Measurements from ENCODE around the gene KIF2B.

Gene KIF2B, protein sequence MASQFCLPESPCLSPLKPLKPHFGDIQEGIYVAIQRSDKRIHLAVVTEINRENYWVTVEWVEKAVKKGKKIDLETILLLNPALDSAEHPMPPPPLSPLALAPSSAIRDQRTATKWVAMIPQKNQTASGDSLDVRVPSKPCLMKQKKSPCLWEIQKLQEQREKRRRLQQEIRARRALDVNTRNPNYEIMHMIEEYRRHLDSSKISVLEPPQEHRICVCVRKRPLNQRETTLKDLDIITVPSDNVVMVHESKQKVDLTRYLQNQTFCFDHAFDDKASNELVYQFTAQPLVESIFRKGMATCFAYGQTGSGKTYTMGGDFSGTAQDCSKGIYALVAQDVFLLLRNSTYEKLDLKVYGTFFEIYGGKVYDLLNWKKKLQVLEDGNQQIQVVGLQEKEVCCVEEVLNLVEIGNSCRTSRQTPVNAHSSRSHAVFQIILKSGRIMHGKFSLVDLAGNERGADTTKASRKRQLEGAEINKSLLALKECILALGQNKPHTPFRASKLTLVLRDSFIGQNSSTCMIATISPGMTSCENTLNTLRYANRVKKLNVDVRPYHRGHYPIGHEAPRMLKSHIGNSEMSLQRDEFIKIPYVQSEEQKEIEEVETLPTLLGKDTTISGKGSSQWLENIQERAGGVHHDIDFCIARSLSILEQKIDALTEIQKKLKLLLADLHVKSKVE

DNA sequence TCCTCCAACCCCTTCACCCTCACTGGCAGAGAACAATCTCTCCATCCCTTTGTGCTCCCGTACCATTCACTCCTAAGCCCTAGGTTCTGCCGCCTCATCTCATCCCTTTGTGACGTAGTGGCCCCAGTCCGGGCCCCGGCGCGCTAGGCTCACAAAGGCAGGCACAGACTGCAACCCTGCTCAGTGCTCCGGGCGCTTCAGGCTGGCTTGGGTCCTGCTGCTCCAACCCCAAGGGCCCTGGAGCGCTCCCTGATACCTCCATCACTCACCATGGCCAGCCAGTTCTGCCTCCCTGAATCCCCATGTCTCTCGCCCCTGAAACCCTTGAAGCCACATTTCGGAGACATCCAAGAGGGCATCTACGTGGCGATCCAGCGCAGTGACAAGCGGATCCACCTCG, at the start of gene KIF2B:
Gene KIF2B, plus strand, starts transcription at position 164 of the 400 bp plus-strand sequence. Its CDS starts 107 bp downstream, at position 271.
- no peak for DNase-seq
- TF ChIP-seq POLR2A (IDR thresholded peaks at IDR 0.05; ENCODE audit: low read length) (no peak), GATA1 (IDR thresholded peaks at IDR 0.05; ENCODE audit: low read depth, low read length) (no peak)

DNA sequence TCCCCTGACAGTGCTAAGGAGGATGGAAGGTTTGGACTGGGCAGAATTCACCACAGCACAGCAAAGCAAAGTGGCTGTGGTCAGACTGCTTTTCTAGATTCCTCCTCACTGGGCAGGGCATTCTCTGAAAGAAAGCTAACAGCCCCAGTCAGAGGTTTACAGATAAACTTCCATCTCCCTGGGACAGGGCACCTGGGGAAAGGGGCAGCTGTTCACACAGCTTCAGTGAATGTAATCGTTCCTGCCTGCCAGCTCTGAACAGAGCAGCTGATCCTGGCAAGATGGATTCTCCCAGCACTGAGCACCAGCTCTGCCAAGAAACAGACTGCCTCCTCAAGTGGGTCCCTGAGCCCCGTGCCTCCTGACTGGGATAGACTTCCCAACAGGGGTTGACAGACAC, 42.4 kb upstream of the KIF2B start:
- TF ChIP-seq GATA1 (IDR thresholded peaks at IDR 0.05; ENCODE audit: low read depth, low read length) (no peak), POLR2A (IDR thresholded peaks at IDR 0.05; ENCODE audit: low read length) (no peak)
- DNase-seq: no peak

DNA sequence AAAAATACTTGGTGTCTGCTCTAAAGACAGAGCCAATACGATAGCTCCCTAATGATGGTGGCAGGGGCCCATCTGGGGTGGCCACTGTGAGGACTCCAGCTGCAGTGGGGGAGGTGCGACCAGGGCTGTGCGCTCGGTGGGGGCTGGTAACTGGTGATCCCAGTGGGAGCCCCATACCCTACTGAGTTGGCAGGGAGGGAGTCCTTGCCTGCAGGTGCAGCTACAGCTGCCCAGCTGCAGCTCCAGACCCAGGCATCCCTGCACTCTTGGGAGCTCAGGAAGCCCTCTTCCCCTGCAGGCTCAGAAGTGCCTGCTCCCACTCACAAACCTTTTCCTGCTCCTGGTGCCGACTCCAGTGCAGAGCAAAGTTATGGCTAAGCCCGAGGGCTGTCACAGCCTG, 31.2 kb upstream of the KIF2B start:
- TF ChIP-seq POLR2A (IDR thresholded peaks at IDR 0.05; ENCODE audit: low read length) (no peak), GATA1 (IDR thresholded peaks at IDR 0.05; ENCODE audit: low read depth, low read length) (no peak)
- DNase-seq: no peak

DNA sequence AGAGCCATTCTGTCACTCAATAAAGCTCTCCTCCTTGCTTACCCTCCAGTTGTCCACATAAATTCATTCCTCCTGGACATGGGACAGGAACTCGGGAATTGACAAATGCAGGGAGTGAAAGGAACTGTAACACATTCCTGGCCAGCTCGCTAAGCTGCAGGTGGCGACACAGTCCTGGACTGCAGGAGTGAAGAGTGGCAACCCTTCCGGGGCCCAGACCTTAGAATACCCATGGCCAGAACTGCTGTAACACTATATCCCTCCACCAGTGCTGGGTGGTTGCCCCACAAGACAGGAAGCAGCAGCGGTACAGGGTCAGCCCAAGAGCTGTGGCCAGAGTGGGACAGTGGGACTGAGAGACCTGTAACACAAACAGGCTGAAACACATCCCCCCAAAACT, 30.3 kb upstream of the KIF2B start:
- no peak for TF ChIP-seq GATA1 (IDR thresholded peaks at IDR 0.05; ENCODE audit: low read depth, low read length)
- TF ChIP-seq POLR2A (IDR thresholded peaks at IDR 0.05; ENCODE audit: low read length): no peak
- no peak for DNase-seq

DNA sequence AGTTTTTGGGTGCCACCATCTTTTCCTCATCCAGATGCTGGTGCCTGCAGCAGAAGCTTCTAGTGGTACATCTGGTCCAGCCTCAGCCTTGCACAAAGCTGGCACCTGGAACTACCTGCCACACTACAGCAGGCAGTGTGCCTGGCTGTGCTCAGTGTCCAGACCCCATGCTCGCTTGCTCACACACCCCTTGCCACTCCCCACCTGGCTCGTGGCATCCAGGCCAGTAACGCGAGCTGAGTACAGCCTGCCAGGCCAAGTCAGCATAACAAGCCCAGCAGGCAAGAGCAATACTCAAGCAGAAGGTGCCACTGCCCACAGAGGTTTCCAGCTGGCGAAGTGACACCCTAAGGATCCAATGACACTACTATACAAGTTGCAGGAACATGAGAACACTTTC, 29.7 kb upstream of the KIF2B start:
- no peak for TF ChIP-seq GATA1 (IDR thresholded peaks at IDR 0.05; ENCODE audit: low read depth, low read length)
- no peak for TF ChIP-seq POLR2A (IDR thresholded peaks at IDR 0.05; ENCODE audit: low read length)
- DNase-seq: no peak

DNA sequence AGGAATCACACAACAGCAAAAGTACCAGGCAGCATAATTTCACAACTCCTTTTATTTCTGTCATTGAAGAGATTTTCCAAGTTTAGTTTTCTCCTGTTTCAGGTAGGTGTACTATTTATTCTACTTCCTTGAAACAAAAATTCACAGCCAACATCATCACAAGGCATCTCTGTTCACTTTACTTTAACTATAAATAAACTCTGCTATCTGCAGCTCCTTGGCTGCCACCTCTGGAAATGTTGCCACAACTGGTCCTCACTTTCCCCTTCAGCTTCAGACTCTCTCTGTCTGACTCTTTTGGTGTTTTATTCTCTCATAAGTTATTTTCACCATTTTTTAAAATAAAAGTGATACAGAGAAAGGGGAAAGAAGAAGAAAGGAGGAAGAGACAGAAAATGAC, 27.9 kb upstream of the KIF2B start:
- DNase-seq: no peak
- TF ChIP-seq GATA1 (IDR thresholded peaks at IDR 0.05; ENCODE audit: low read depth, low read length): no peak
- no peak for TF ChIP-seq POLR2A (IDR thresholded peaks at IDR 0.05; ENCODE audit: low read length)

DNA sequence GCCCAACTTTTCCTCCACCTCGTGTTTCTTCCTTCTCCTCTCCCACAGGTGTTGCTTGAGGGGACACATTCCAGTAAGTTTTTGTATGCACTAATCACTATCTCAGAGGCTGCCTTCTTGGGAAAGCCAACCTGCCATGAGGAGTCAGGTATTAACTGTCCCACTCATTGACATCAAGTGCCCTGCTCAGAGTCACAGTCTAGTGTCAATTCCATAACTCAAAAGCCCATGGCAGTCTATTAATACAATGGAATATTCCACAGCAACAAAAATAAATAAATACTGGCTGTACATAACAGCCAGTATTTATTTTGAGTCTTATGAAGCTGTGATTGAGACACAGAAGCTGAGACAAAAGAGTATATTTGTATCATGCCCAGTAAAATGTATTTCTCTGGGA, 26.1 kb upstream of the KIF2B start:
- no peak for TF ChIP-seq GATA1 (IDR thresholded peaks at IDR 0.05; ENCODE audit: low read depth, low read length)
- no peak for TF ChIP-seq POLR2A (IDR thresholded peaks at IDR 0.05; ENCODE audit: low read length)
- DNase-seq: no peak

DNA sequence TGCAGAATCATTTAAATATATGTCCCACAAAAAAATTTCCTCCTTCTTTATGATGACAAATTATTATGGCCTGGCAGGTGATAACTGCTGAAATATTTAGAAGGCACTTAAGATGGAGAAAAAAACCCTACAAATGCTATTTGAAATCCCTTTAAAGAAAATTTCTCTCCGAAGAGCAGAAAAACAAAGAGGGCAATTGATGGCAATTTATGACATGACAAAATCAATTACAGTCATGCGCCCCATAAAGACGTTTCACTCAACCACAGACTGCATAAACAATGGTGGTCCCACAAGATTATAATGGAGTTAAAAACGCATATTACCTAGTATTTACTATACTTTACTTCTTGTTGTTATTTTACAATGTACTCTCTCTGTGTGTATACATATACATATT, 25.2 kb upstream of the KIF2B start:
- TF ChIP-seq POLR2A (IDR thresholded peaks at IDR 0.05; ENCODE audit: low read length): no peak
- TF ChIP-seq GATA1 (IDR thresholded peaks at IDR 0.05; ENCODE audit: low read depth, low read length): no peak
- no peak for DNase-seq

DNA sequence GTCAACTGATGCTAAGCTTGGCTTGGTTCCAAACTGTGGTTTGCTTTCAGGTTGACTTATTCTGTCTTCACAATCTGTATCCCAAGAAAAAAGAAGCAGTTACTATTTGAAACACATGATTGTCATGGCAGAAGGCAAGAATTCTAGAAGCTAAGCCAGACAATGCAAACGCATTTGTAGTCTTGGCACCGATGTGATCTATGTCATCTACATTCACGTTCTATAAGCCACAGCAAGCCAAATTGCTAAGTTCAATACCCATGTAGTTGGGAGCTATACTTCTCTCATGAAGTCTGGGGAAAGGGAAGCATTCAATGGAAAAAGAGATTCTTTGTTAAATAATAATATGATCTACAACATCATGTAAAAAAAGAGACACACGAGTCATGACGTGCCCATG, 18.3 kb upstream of the KIF2B start:
- TF ChIP-seq GATA1 (IDR thresholded peaks at IDR 0.05; ENCODE audit: low read depth, low read length) (no peak), POLR2A (IDR thresholded peaks at IDR 0.05; ENCODE audit: low read length) (no peak)
- DNase-seq: no peak

DNA sequence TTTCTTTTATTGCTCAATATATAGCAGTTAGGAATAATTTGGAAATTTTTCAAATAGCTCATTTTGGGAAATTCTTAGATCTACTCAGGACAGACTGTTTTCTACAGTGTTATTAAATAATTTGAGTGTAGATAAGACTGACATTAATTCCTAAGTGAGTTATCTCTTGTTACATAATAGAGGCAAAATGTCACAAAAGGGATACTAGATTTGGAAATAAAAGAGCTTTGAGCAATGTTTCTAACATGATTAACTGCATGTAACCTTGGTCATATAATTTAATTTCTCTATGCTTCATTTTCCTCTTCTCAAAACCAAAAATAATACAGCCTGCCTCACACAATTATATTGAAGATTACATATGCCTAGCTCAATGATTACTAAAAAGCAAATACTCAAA, 16.3 kb upstream of the KIF2B start:
- no peak for DNase-seq
- TF ChIP-seq GATA1 (IDR thresholded peaks at IDR 0.05; ENCODE audit: low read depth, low read length): no peak

DNA sequence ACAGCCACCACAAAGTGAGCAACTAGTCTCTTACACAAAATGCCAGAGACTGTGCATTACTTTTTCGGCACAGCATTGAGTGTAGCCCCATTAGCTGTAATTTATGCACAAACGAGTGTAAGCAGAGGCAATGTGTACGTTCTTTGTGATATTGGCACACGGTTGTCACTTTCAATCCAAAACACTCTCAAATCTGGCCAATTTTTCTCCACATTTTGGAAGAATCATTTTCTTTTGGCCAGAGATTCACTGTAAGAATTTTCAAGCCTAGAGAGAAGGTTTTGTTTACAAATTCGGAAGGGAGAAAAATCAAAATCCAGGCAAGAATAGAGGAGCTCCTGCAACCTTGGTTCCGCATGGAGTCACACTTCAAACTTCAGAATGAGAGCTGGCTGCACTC, 15.4 kb upstream of the KIF2B start:
- no peak for TF ChIP-seq GATA1 (IDR thresholded peaks at IDR 0.05; ENCODE audit: low read depth, low read length)

DNA sequence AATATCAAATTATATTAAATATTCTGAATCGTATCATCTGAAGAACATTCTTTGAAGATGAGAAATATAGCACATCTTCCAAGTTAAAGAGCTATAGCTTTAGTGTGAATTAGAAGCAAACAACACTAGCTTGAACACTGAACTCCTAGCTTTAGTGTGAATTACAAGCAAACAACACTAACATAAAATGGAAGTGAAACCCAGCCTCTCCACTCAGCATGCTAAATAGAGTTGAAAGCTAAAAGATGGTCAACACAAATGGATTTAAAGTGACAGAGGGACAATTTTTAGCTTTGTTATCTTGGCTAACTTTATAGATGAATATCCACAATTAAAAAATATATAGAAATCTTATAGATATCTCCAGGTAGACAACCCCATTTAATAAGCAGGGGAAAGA, 4.5 kb upstream of the KIF2B start:
- no peak for TF ChIP-seq POLR2A (IDR thresholded peaks at IDR 0.05; ENCODE audit: low read length)
- TF ChIP-seq GATA1 (IDR thresholded peaks at IDR 0.05; ENCODE audit: low read depth, low read length): no peak

More for the DNA sequence above, 15.4 kb upstream of the KIF2B start:
- DNase-seq: no peak

DNA sequence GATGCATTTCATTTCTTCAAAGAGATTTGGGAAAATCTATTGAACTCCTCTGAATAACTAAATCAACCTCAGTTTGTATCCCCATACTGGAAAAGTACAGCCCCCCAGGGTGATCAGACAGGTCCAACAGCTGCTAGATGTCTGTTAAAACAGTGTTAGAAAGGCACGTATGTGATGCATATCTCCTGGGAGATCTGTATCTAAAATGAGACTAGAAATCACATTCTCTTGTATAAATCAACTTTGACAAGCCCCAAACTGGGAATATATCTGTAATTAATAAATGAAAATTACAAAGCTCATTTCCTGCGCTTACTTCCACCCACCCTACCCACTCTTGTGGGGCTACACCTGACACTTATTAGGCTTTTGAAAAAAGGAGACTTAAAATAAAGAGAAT, 3.8 kb upstream of the KIF2B start:
- DNase-seq: no peak

More for the DNA sequence above, 4.5 kb upstream of the KIF2B start:
- DNase-seq: no peak

DNA sequence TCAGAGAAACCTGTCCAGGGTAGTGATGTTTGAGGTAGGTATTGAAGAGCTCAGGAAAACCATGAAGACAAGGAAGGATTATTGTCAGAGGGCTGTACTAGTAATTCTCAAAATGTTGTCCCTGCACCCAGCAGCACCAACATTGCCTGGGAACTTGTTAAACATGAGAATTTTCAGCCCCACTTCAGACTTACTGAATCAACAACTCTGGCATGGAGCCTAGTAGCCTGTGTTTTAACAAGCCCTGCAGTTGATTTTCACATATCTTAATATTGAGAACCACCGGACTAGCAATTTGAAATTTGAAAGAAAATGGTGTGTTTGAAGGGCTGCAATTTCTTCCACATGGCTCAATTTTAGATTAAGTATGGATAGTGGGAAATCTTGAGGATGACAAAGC, 2.8 kb upstream of the KIF2B start:
- no peak for TF ChIP-seq GATA1 (IDR thresholded peaks at IDR 0.05; ENCODE audit: low read depth, low read length)
- TF ChIP-seq POLR2A (IDR thresholded peaks at IDR 0.05; ENCODE audit: low read length): no peak
- DNase-seq: no peak

More for the DNA sequence above, 3.8 kb upstream of the KIF2B start:
- TF ChIP-seq GATA1 (IDR thresholded peaks at IDR 0.05; ENCODE audit: low read depth, low read length): no peak
- TF ChIP-seq POLR2A (IDR thresholded peaks at IDR 0.05; ENCODE audit: low read length): no peak

Measured in erythroblast (primary cell).